GM21528 (cell line): ENCODE results near the gene ABLIM2.
"Not testable (repeated sequence)": the region's sequence is repeated elsewhere in the genome, so short reads cannot be mapped to it uniquely, and the experiment has no call there.

Experiments used
- ATAC-seq: cut with Tn5 transposase; IDR thresholded peaks from one replicate; pipeline ENCODE4 v1.9.1; 2021; ENCODE audit warnings: mild to moderate bottlenecking, moderate library complexity; ENCODE audit not compliant: unreplicated experiment, low FRiP score

ABLIM2 gene

DNA sequence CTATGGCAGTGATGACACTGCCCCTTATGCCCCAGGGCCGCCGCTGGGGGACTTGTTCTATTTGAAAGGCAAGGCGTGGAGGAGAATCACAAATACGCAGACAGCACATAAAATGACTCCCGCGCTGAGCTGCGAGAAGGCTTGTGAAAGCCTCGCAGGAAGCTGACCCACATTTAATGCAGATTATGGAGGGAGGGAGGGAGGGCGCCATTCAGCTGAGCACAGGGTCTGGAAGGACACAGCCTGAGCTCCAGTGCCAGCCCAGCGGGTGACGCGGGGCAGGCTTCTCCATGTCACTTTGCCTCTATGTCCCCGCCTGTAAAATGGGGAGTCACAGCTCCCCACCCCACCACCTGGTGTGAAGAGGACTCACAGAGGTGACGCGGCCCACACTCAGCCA, 14.3 kb downstream of the ABLIM2 start:
- ATAC-seq = no peak

GRCh38 chr4:8143392-8144140, 15.0 kb downstream of the ABLIM2 start:
- no peak for ATAC-seq

DNA sequence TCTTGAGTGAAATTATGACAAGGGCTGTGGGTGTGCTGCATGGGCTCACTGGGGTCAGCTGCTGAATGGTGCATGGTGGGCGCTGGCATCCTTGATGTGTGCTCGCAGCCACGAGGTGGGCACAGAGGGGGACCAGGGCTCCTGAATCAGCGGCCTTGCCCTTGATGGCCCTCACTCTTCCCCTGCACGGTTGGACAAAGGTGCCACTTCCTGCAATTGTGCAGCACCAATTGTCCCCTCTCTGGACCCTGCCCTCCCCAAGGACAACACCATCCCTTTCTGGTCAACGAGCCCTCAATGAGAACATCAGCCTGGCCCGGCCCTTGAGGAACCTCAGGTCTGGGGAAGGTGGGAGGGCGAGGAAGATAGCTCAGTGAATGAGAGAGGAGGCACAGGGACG, 16.1 kb downstream of the ABLIM2 start:
- ATAC-seq = no peak

DNA sequence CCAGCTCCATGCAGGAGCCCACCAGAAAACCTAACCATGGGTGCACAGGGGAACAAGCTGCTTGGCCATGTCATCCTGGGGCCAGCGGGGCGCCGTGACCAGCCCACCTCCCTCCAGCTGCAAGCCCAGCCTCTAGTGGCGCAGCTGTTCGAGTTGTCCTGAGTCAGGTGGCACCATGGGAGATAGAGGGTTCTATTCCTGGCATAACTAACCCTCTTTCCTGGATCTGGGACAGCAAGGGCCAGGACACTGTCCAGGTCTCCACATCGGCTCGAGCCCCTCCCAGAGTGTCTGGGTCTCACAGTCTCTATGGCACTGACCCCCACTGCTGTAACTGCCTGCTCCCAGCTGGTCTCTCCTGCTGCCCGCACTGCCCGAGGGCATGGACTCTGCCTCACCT, 16.7 kb downstream of the ABLIM2 start:
- no peak for ATAC-seq

- no peak for ATAC-seq
Measured at GRCh38 chr4:8140915-8141314, 17.7 kb downstream of the ABLIM2 start.

- ATAC-seq = not testable (repeated sequence)
Measured at GRCh38 chr4:8139726-8140125, 18.9 kb downstream of the ABLIM2 start.

GRCh38 chr4:8136972-8137710, 21.5 kb downstream of the ABLIM2 start:
- ATAC-seq = no peak

DNA sequence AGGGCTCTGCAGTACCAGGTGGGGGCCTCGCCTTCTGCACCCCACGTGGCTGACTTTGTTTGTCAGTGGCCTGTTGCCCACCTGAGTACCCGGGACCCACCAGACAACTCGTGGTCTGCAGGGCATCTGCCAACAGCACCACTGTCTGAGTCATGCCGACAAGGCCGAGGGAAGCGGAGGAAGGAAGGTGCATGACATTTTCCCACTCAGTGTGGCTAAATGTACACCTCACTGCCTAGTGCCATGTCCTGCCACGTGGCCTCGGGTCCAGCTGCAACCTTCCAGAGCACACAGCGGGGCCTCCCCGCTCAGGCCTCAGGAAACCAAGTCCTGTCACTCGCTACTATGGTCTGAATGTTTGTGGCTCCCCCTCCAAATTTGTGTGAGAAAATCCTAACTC, 22.1 kb downstream of the ABLIM2 start:
- ATAC-seq = no peak

GRCh38 chr4:8135666-8136065, 22.9 kb downstream of the ABLIM2 start:
- ATAC-seq = no peak

DNA sequence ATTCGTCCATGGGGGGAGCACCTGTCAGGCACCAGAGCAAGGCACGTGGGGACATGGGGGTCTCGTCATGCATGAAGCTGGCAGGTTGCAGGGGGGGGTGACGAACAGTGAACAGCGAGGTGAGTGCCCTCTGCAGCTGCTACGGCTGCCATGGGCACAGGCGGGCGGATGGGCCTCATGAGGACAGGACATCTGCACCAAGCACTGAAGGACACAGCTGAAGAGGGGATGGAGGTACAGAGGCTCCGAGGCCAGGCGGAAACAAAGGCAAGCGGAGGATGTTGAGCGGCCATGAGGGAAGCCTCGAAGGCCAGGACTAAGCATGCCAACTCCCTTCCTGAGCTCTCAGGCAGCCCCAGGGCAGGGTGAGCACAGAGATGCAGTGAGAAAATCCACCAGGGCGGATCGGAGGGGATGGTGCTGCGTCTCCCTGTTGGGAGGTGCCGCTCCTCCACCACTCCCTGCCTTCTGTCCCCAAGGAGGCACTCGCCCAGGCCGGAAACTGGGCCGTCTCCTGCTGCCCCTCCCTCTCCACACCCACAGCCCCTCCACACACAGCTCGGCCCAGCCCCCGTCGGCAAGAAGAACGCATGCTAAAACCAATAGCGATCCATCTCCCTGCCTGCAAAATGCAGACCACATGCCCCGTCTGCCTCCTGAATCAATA, 24.6 kb downstream of the ABLIM2 start:
- no peak for ATAC-seq

GRCh38 chr4:8132947-8133705, 25.5 kb downstream of the ABLIM2 start:
- no peak for ATAC-seq

- ATAC-seq = no peak
Measured at GRCh38 chr4:8132400-8132799, 26.2 kb downstream of the ABLIM2 start.

DNA sequence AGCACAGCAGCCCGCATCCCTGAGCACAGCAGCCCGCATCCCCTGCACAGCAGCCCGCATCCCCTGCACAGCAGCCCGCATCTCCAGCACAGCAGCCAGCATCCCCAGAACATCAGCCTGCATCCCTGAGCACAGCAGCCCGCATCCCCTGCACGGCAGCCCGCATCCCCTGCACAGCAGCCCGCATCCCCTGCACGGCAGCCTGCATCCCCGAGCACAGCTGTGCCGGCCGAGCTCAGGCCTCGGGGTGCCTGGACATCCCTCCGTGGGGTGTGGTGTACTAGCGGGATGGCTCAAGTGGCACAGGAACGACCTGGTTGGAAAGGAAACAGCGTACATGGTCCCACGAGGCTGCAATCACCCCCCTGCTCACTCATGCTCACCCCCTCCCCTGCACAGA, 26.8 kb downstream of the ABLIM2 start:
- no peak for ATAC-seq

DNA sequence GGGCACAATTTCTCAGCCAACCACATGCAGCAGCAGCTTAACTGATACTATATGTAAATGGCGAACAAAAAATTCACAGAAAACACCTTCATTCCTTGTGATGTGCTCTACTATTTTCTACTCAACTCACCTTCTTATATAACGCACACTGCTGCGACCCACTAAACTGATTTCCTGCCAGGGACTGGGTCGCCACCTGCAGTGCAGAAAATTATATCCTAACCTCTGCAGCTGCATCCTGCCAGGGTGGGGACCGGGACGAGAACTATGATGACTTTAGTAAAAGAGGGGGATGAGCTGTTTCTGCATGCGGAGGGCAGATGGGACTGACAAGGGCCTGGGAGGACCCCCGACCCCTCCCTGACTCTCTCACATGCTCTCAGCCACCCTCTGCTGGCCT, 27.4 kb downstream of the ABLIM2 start:
- ATAC-seq = no peak

- ATAC-seq = no peak
Measured at GRCh38 chr4:8130346-8131066, 28.1 kb downstream of the ABLIM2 start.

- no peak for ATAC-seq
Measured at GRCh38 chr4:8129785-8130184, 28.8 kb downstream of the ABLIM2 start.

DNA sequence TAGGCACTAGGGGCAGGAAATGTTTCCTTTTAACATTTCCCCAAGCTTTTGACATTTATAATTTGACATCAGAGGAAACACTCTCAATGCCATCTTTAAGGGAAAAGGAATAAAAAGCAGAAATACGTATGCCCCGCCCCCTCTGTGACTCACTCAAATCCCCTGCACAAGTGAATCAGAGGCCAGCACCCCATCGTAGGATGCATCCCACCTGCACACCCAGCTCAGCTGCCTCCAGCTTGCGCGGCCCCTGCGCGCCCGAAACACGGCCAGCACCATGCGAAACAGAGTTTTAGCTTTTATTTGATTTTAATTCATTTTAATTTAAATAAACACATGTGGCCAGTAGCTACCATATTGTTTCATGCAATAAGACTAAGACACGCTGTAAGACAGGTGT, 29.5 kb downstream of the ABLIM2 start:
- ATAC-seq = no peak

DNA sequence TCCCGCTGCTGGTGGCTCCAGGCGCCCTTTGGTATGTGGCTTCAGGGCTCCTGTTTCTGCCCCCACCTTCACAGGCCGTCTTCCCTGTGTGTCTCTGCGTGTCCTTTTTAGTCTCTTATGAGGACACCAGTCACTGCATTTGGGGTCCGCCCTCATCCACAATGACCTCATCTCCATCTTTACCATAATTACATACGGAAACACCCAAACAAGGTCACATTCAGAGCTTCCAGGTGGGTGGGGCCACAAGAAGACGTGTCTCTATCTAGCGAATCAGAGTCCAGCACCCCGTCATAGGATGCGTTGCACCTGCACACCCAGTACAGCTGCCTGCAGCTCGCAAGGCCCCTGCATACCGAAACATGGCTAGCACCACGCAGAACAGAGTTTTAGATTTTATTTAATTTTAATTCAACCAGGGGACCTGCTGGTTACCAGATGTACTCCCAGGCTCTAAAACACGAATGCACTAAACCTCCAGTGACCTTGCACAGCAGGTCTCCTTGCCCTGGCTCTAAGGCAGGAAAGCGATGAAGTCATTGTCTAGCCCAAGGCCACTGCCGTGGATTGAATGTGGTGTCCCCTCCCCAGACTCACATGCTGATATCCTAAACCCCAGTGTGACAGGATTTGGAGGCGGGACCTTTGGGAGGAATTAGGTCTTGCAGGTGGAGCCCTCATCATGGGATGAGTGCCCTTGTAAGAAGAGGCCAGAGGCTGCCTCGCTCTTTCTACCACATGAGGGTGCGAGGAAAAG, 30.3 kb downstream of the ABLIM2 start:
- ATAC-seq = no peak

- no peak for ATAC-seq
Measured at GRCh38 chr4:8127051-8127826, 31.4 kb downstream of the ABLIM2 start.
